DND-41 (cell line): ENCODE results near the gene NOD2.

Experiments
- ATAC-seq: fragments of 200-7000 bp; cut with Tn5 transposase; 3 replicates; pipeline ENCODE4 v1.9.1; 2021; ENCODE audit warnings: low read depth; ENCODE audit not compliant: insufficient read depth
- DNase-seq: peaks from one replicate; pipeline ENCODE4 v3.0.0-alpha.2; 2020
- H2AFZ ChIP-seq: 2 replicates; pipeline ENCODE4 v1.6.0; 2012; ENCODE audit warnings: low read depth, low read length
- H3K27ac ChIP-seq: 2 replicates; pipeline ENCODE4 v1.5.1; 2012; ENCODE audit warnings: low read length, inconsistent platforms
- H3K27me3 ChIP-seq: fragments of 200-600 bp; sonication (generic); 2 replicates; pipeline ENCODE4 v1.6.0; 2012; ENCODE audit warnings: low read length, mild to moderate bottlenecking, inconsistent platforms; ENCODE audit not compliant: insufficient read depth, poor library complexity
- H3K36me3 ChIP-seq: 2 replicates; pipeline ENCODE4 v1.5.1; 2012; ENCODE audit warnings: low read length, inconsistent platforms; ENCODE audit not compliant: insufficient read depth
- H3K4me1 ChIP-seq: 2 replicates; pipeline ENCODE4 v1.5.1; 2012; ENCODE audit warnings: mild to moderate bottlenecking, low read length; ENCODE audit not compliant: insufficient read depth
- H3K4me2 ChIP-seq: 2 replicates; pipeline ENCODE4 v1.6.0; 2012; ENCODE audit warnings: mild to moderate bottlenecking, moderate library complexity, low read length, inconsistent platforms; ENCODE audit not compliant: insufficient read depth
- H3K4me3 ChIP-seq, 2 experiments: fragments of 200-600 bp in 1 of 2; shearing (Covaris generic) in 1 of 2; 2 replicates each; pipeline ENCODE4 v1.5.1; 2012 to 2016; ENCODE audit warnings: inconsistent platforms in 2 of 2, low read length in 2 of 2, mild to moderate bottlenecking in 2 of 2, low read depth in 1 of 2, moderate library complexity in 1 of 2
- H3K79me2 ChIP-seq: 2 replicates; pipeline ENCODE4 v1.6.0; 2012; ENCODE audit warnings: low read length, inconsistent platforms; ENCODE audit not compliant: insufficient read depth
- H3K9ac ChIP-seq: 2 replicates; pipeline ENCODE4 v1.6.0; 2012; ENCODE audit warnings: low read depth, mild to moderate bottlenecking, inconsistent platforms, low read length, moderate library complexity
- H3K9me3 ChIP-seq: 2 replicates; pipeline ENCODE4 v1.5.1; 2012; ENCODE audit warnings: low read length, moderate library complexity, mild to moderate bottlenecking, inconsistent platforms; ENCODE audit not compliant: insufficient read depth, severe bottlenecking
- H4K20me1 ChIP-seq: 2 replicates; pipeline ENCODE4 v1.6.0; 2012; ENCODE audit warnings: low read length; ENCODE audit not compliant: insufficient read depth
- CTCF ChIP-seq: IDR thresholded peaks from 2 replicates; pipeline ENCODE4 v1.5.1; 2012; ENCODE audit warnings: borderline replicate concordance, low read length, moderate library complexity, mild to moderate bottlenecking; ENCODE audit not compliant: poor library complexity, severe bottlenecking; ENCODE audit errors: extremely low read depth
- EZH2 ChIP-seq: IDR thresholded peaks from 3 replicates; pipeline ENCODE4 v1.6.1; 2012; ENCODE audit warnings: borderline replicate concordance, low read depth, mild to moderate bottlenecking, moderate library complexity, low read length, inconsistent platforms; ENCODE audit not compliant: severe bottlenecking

Gene NOD2

GRCh38 chr16:50737420-50737959, 44.1 kb downstream of the NOD2 start:
- Histone ChIP-seq H3K36me3 (no peaks in the 10 kb centered on the region), H3K9me3 (no peaks in the 10 kb centered on the region), H3K4me1 (peaks cover 9% of the 10 kb centered on the region), H2AFZ (no peak overlapping the region), H3K4me2 (no peak overlapping the region), H4K20me1 (no peaks in the 10 kb centered on the region), H3K79me2 (no peaks in the 10 kb centered on the region), H3K27ac (no peak overlapping the region), H3K9ac (no peak overlapping the region), H3K27me3 (peaks cover 8% of the 10 kb centered on the region), H3K4me3 (no peak overlapping the region)
- no peak for TF ChIP-seq CTCF
- no peak for TF ChIP-seq EZH2
- DNase-seq (no peak), ATAC-seq (no peak)

GRCh38 chr16:50739031-50739430, 45.6 kb downstream of the NOD2 start:
- ATAC-seq = no peak
- DNase-seq = no peak
- Histone ChIP-seq H3K79me2 (peaks cover 6% of the 10 kb centered on the region; the same call in 1 of the 2 replicates), H2AFZ (no peak overlapping the region), H3K4me3 (no peak overlapping the region), H3K4me2 (no peak overlapping the region), H3K9me3 (no peaks in the 10 kb centered on the region), H3K36me3 (no peaks in the 10 kb centered on the region), H3K27me3 (peaks cover 8% of the 10 kb centered on the region), H4K20me1 (no peaks in the 10 kb centered on the region), H3K4me1 (peaks cover 22% of the 10 kb centered on the region), H3K9ac (no peak overlapping the region), H3K27ac (no peak overlapping the region)
- TF ChIP-seq CTCF (no peak), EZH2 (no peak)

- TF ChIP-seq EZH2 (no peak), CTCF (no peak)
- peaks cover 31% of the 10 kb centered on the region for H3K4me1 ChIP-seq
- ATAC-seq (no peak), DNase-seq (no peak)
- H4K20me1 ChIP-seq = no peaks in the 10 kb centered on the region
- no peak overlapping the region for H3K4me3 ChIP-seq
- H3K27ac ChIP-seq = no peak overlapping the region
- H3K36me3 ChIP-seq = 0 out of 2 replicates have a peak, but pooled peaks cover 3% of the 10 kb centered on the region
- H3K9me3 ChIP-seq = no peaks in the 10 kb centered on the region
- H2AFZ ChIP-seq = no peak overlapping the region
- peak overlapping the region; percentile 74; the same call in 1 of the 2 replicates for H3K4me2 ChIP-seq
- H3K27me3 ChIP-seq = peaks cover 8% of the 10 kb centered on the region
- no peak overlapping the region for H3K9ac ChIP-seq
- peaks cover 6% of the 10 kb centered on the region; the same call in 1 of the 2 replicates for H3K79me2 ChIP-seq
These were observed 47.3 kb downstream of the NOD2 start for GRCh38 chr16:50740736-50741135.
